Neural cell (in vitro differentiated cells): ENCODE results near the gene PSORS1C2. TPM values are rescaled to one million over a fixed set of nuclear protein-coding genes. Genes with fewer than 3 reads are reported as not detected.
"Not testable (repeated sequence)": the region's sequence is repeated elsewhere in the genome, so short reads cannot be mapped to it uniquely, and the experiment has no call there.

Experiments
- H2AFZ ChIP-seq: fragments of 200-600, 300-800 bp; sonication (generic), shearing (Covaris generic); 2 replicates; pipeline ENCODE4 v1.6.0; 2014; ENCODE audit warnings: low read depth, mild to moderate bottlenecking, antibody characterized with exemption, low read length, moderate library complexity
- H3F3A ChIP-seq: fragments of 200-600 bp; shearing (Covaris generic); 2 replicates; pipeline ENCODE4 v1.6.1; 2016; ENCODE audit warnings: mild to moderate bottlenecking, moderate library complexity, mixed read lengths, antibody characterized with exemption, low read length; ENCODE audit not compliant: insufficient read depth, poor library complexity, severe bottlenecking
- H3K27ac ChIP-seq: fragments of 200-600, 300-800 bp; sonication (generic), shearing (Covaris generic); 2 replicates; pipeline ENCODE4 v1.5.1; 2014; ENCODE audit warnings: mild to moderate bottlenecking, low read length, moderate library complexity
- H3K27me3 ChIP-seq: fragments of 300-800, 200-600 bp; sonication (generic), shearing (Covaris generic); 2 replicates; pipeline ENCODE4 v1.6.0; 2014; ENCODE audit warnings: mild to moderate bottlenecking, low read depth, low read length, moderate library complexity; ENCODE audit not compliant: insufficient read depth
- H3K36me3 ChIP-seq: fragments of 300-800, 200-600 bp; sonication (generic), shearing (Covaris generic); 2 replicates; pipeline ENCODE4 v1.5.1; 2014; ENCODE audit warnings: mild to moderate bottlenecking, antibody characterized with exemption, low read length, moderate library complexity; ENCODE audit not compliant: insufficient read depth
- H3K4me2 ChIP-seq: fragments of 300-800, 200-600 bp; sonication (generic), shearing (Covaris generic); 2 replicates; pipeline ENCODE4 v1.6.0; 2014; ENCODE audit warnings: mild to moderate bottlenecking, low read length
- H3K4me3 ChIP-seq: fragments of 300-800, 200-600 bp; sonication (generic), shearing (Covaris generic); 2 replicates; pipeline ENCODE4 v1.5.1; 2014; ENCODE audit warnings: mild to moderate bottlenecking, low read length, moderate library complexity
- H3K79me2 ChIP-seq: fragments of 200-600 bp; shearing (Covaris generic); replicated peaks from 2 replicates; pipeline ENCODE4 v1.6.0; 2014; ENCODE audit warnings: mild to moderate bottlenecking, low read length, moderate library complexity; ENCODE audit not compliant: insufficient read depth
- H3K9ac ChIP-seq: fragments of 300-800, 200-600 bp; sonication (generic), shearing (Covaris generic); 2 replicates; pipeline ENCODE4 v1.6.1; 2016; ENCODE audit warnings: mild to moderate bottlenecking, low read length, mixed read lengths
- H3K9me2 ChIP-seq: fragments of 200-600 bp; shearing (Covaris generic); 2 replicates; pipeline ENCODE4 v1.6.1; 2016; ENCODE audit warnings: mild to moderate bottlenecking, low read length, mixed read lengths; ENCODE audit not compliant: insufficient read depth
- H3K9me3 ChIP-seq: fragments of 200-600, 300-800 bp; sonication (generic), shearing (Covaris generic); 2 replicates; pipeline ENCODE4 v1.6.1; 2016; ENCODE audit warnings: mild to moderate bottlenecking, mixed run types, low read length, moderate library complexity, mixed read lengths
- H4K20me1 ChIP-seq: fragments of 200-600 bp; shearing (Covaris generic); 2 replicates; pipeline ENCODE4 v1.6.1; 2016; ENCODE audit warnings: mild to moderate bottlenecking, mixed run types; ENCODE audit not compliant: insufficient read depth
- EP300 ChIP-seq: fragments of 450-650 bp; conservative IDR thresholded peaks from 2 replicates; pipeline ENCODE4 v1.6.1; 2014; ENCODE audit warnings: antibody characterized with exemption, mild to moderate bottlenecking, moderate library complexity; ENCODE audit not compliant: poor library complexity, severe bottlenecking
- EZH2 ChIP-seq: fragments of 200-600, 300-800 bp; shearing (Covaris generic), sonication (generic); IDR thresholded peaks from 2 replicates; pipeline ENCODE4 v1.6.1; 2014; ENCODE audit warnings: antibody characterized with exemption, low read length, borderline replicate concordance, mild to moderate bottlenecking; ENCODE audit not compliant: insufficient read depth, poor library complexity, severe bottlenecking
- MXI1 ChIP-seq: fragments of 450-650 bp; conservative IDR thresholded peaks from 2 replicates; pipeline ENCODE4 v1.6.1; 2014; ENCODE audit warnings: antibody characterized with exemption, mild to moderate bottlenecking; ENCODE audit not compliant: poor library complexity, severe bottlenecking
- POLR2AphosphoS5 ChIP-seq: IDR thresholded peaks from 2 replicates; pipeline ENCODE4 v1.6.1; 2012
- RAD21 ChIP-seq: fragments of 450-650 bp; conservative IDR thresholded peaks from 2 replicates; pipeline ENCODE4 v1.6.1; 2014; ENCODE audit warnings: antibody characterized with exemption, mild to moderate bottlenecking, moderate library complexity
- SMC3 ChIP-seq: fragments of 450-650 bp; conservative IDR thresholded peaks from 2 replicates; pipeline ENCODE4 v1.6.1; 2014; ENCODE audit warnings: antibody characterized with exemption, mild to moderate bottlenecking, moderate library complexity; ENCODE audit not compliant: poor library complexity
- TAF1 ChIP-seq: IDR thresholded peaks from 2 replicates; pipeline ENCODE4 v1.6.1; 2012; ENCODE audit warnings: low read depth
- polyA plus RNA-seq: library from polyadenylated mRNA; depleted of rRNA; stranded (reverse); fragments of >200 nt; gene quantifications from 2 replicates; pipeline ENCODE4 v1.2.3, GENCODE V29; 2014
- TF ChIP-seq, protein P1 (sequence below): IDR thresholded peaks from 2 replicates; pipeline ENCODE4 v1.6.1; 2012; ENCODE audit warnings: borderline replicate concordance
- TF ChIP-seq, protein P2 (sequence below): fragments of 450-650 bp; IDR thresholded peaks from 2 replicates; pipeline ENCODE4 v1.5.1; 2014; ENCODE audit warnings: antibody characterized with exemption, mild to moderate bottlenecking, moderate library complexity; ENCODE audit not compliant: poor library complexity, severe bottlenecking

PSORS1C2 gene
- polyA plus RNA-seq, 1 donor from 2014 or later = not detected

DNA sequence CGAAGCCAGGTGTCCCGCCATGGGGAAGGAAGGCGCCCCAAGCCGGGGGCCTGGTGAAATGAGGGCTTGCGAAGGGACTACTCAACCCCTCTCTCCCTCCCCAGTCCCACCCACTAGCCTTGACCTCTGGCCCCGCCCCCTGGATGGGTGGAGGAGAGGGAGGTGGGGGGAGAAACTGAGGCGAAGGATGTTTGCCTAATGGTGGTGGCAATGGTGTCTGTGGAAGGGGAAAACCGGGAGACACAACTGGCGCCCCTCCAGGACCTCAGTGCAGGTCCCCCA is 31.7 kb upstream of the PSORS1C2 start, which contains the start of gene POU5F1:
Gene POU5F1, minus strand, starts transcription at position 83 of the 282 bp plus-strand sequence. Its CDS starts 62 bp downstream, at position 21.
- TF ChIP-seq, protein P1, sequence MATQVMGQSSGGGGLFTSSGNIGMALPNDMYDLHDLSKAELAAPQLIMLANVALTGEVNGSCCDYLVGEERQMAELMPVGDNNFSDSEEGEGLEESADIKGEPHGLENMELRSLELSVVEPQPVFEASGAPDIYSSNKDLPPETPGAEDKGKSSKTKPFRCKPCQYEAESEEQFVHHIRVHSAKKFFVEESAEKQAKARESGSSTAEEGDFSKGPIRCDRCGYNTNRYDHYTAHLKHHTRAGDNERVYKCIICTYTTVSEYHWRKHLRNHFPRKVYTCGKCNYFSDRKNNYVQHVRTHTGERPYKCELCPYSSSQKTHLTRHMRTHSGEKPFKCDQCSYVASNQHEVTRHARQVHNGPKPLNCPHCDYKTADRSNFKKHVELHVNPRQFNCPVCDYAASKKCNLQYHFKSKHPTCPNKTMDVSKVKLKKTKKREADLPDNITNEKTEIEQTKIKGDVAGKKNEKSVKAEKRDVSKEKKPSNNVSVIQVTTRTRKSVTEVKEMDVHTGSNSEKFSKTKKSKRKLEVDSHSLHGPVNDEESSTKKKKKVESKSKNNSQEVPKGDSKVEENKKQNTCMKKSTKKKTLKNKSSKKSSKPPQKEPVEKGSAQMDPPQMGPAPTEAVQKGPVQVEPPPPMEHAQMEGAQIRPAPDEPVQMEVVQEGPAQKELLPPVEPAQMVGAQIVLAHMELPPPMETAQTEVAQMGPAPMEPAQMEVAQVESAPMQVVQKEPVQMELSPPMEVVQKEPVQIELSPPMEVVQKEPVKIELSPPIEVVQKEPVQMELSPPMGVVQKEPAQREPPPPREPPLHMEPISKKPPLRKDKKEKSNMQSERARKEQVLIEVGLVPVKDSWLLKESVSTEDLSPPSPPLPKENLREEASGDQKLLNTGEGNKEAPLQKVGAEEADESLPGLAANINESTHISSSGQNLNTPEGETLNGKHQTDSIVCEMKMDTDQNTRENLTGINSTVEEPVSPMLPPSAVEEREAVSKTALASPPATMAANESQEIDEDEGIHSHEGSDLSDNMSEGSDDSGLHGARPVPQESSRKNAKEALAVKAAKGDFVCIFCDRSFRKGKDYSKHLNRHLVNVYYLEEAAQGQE = no peak
- TF ChIP-seq EP300 = no peak
- no peak for TF ChIP-seq SMC3
- TF ChIP-seq, protein P2, sequence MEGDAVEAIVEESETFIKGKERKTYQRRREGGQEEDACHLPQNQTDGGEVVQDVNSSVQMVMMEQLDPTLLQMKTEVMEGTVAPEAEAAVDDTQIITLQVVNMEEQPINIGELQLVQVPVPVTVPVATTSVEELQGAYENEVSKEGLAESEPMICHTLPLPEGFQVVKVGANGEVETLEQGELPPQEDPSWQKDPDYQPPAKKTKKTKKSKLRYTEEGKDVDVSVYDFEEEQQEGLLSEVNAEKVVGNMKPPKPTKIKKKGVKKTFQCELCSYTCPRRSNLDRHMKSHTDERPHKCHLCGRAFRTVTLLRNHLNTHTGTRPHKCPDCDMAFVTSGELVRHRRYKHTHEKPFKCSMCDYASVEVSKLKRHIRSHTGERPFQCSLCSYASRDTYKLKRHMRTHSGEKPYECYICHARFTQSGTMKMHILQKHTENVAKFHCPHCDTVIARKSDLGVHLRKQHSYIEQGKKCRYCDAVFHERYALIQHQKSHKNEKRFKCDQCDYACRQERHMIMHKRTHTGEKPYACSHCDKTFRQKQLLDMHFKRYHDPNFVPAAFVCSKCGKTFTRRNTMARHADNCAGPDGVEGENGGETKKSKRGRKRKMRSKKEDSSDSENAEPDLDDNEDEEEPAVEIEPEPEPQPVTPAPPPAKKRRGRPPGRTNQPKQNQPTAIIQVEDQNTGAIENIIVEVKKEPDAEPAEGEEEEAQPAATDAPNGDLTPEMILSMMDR = no peak
- no peak for TF ChIP-seq EZH2
- TF ChIP-seq POLR2AphosphoS5 = no peak
- TF ChIP-seq TAF1 = no peak
- TF ChIP-seq MXI1 = no peak
- no peak for TF ChIP-seq RAD21
- Histone ChIP-seq H3K27me3 (no peaks in the 10 kb centered on the region), H3K9me3 (no peaks in the 10 kb centered on the region), H3F3A (no peaks in the 10 kb centered on the region), H3K9me2 (no peaks in the 10 kb centered on the region), H3K4me2 (no peak within 1 kb of the TSS), H4K20me1 (no peaks in the 10 kb centered on the region), H3K27ac (no peak within 1 kb of the TSS), H3K36me3 (no peaks in the 10 kb centered on the region), H3K79me2 (no peaks in the 10 kb centered on the region), H2AFZ (no peak within 1 kb of the TSS), H3K9ac (no peak within 1 kb of the TSS), H3K4me3 (no peak within 1 kb of the TSS)

DNA sequence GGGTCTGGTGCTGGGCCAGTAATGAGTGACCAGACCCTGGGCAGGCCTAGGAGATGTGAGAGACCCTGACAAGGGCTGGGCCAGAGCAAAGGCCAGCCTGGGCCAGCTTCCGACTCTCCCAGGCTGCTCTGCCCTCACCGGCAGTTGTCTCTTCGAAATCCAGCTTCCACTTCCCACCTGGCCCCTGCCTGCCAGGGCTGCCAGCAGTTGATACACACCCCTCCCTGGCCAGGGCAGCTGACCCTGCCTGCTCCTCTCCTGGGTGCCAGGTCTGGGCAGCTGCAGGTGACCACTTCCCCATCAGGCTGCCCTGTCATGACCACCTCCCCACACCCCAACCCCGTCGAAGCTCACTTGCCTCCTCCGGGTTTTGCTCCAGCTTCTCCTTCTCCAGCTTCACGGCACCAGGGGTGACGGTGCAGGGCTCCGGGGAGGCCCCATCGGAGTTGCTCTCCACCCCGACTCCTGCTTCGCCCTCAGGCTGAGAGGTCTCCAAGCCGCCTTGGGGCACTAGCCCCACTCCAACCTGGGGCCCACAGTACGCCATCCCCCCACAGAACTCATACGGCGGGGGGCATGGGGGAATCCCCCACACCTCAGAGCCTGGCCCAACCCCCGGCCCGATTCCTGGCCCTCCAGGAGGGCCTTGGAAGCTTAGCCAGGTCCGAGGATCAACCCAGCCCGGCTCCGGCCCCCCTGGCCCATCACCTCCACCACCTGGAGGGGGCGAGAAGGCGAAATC is 31.2 kb upstream of the PSORS1C2 start:
- not testable (repeated sequence) for H3K9ac ChIP-seq, H3K4me2 ChIP-seq, H3F3A ChIP-seq, H3K36me3 ChIP-seq, H3K4me3 ChIP-seq, H3K79me2 ChIP-seq, H4K20me1 ChIP-seq, H3K9me2 ChIP-seq, H2AFZ ChIP-seq, H3K27ac ChIP-seq, H3K27me3 ChIP-seq, H3K9me3 ChIP-seq
